ENCODE data around the gene MRPL23.

MRPL23 gene

GRCh38 chr11:1959786-1960185 lies 12.7 kb downstream of the MRPL23 start:
- no peak for DNase-seq

DNA sequence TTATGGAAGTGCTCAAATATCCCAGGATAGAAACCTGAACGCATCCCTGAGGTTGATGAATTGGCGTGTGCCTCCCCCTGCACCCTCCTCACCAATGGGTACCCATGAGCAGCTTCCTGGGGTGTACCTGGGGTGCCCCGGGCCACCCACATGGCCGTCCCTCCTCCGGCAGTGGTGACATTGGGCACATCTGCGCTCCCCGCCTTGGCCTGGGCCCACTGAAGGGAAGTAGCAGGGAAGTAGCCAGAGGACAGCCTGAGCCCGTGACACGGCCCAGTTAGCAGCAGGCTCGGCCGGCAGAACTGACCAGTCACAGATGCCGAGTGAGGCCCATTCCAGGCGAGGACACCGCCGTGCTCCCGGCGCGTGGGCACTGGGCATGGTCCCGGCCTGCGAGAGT lies 16.7 kb downstream of the MRPL23 start:
- no peak for DNase-seq

- DNase-seq: no peak
Observed at GRCh38 chr11:1964348-1964747, 17.2 kb downstream of the MRPL23 start.

DNA sequence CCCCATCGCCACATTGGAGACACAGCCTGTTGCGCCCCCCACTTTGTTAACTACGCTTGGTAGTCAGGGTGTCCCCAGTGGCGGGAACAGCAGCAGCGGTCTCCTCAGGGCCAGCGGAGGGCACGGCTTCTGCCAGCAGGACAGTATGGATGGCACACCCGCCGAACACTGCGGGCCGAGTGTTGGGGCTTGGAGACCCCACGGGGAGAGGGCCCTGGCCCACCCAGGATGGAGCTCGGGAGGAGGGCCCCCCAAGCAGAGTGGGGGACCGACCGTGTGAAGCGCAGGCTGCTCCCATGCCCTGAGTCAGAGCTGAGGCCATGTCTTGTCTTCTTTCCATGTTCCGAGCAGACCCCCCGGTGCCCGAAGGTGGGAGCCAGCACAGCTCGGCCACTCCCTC lies 17.8 kb downstream of the MRPL23 start:
- no peak for DNase-seq

DNA sequence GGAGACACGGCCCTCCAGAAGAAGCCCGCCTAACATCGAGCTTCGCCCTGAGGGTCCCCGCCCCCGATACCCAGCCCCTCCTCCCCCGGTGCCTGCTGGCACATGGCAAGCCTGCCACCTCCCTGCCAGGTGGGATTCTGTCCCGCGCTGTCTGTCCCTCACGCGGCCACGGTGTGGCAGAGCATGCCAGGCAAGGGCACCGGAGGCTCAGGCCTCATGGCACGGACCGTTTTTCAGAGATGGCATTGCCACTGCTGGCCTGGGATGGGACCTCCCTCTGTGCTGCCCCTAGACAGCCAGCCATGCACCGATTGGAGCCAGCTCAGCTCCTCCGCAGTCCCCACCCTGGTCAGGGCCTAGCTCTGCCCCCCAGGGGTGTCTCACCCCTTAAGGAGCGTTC lies 19.4 kb downstream of the MRPL23 start:
- no peak for DNase-seq

DNA sequence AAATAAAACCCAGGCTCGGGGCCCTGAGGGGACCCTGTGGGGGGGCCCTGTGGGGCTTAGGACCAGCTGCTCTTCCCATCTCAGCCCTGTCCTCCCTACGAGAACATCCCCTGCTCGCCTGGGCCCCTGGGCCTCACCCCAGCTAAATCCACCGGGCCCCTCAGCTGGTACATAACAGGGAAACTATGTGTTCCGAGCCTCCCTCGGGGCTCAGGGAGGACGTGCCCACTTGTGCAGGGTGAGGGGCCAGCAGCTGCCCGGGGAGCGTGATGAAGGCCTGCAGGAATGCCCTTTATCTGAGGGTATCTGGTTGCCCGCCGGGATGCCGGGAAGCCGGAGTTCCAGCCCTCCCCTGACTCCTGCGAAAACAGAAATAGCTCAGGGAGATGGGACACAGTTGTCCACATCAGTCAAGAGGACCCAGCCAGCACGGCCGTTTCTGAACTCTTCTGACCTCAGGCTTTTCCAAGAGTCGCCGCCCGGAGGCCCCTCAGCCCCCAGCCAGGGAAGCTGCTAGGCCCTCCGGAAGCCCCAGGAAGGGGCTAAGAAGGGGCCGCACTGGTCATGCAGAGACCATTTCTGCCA lies 20.6 kb downstream of the MRPL23 start:
- no peak for DNase-seq

DNA sequence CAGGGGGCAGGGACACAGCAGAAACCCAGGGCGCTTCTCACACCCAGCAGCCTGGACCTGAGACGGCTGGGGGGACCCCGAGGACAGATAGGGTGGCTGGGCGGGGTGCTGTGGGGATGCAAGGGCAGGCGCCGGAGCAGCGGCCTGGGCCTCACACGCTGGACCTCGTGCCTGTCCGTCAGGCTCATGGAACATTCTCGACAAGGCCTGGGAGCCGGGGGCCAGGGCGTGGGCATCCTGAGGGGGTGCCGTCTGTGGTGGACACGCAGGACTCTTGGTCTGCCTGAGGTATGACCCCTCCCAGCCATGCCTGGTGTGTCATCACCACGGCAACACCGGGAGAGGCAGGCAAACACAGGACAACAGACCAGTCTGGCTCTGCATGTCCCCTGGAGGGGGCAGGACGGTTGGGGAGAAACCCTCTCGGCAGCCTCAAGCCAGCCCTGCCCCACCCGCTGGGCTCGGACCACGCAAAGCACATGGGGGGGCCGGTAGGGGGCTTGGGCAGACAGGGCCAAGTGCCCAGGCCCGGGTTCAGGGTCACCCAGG lies 21.4 kb downstream of the MRPL23 start:
- no peak for DNase-seq

DNA sequence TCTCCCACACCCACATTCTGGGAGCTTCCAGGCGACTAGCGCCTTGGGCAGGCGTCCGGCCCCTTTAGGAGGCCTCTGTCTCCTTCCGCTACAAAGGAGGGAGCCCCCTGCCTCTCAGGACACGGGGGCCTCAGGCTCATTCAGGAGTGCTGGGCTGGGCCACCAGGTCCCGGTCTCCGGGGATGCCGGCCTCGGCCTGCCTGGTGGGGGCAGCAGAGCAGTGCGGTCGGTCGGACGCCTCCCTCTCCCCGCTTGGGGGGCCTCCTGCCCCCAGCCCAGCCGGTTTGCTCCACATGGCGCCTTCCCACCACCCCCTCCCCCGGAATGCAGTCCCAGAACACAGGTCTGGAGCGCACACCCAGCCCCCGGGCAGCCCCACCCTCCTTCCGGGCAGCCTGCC lies 21.9 kb downstream of the MRPL23 start:
- DNase-seq: no peak

DNA sequence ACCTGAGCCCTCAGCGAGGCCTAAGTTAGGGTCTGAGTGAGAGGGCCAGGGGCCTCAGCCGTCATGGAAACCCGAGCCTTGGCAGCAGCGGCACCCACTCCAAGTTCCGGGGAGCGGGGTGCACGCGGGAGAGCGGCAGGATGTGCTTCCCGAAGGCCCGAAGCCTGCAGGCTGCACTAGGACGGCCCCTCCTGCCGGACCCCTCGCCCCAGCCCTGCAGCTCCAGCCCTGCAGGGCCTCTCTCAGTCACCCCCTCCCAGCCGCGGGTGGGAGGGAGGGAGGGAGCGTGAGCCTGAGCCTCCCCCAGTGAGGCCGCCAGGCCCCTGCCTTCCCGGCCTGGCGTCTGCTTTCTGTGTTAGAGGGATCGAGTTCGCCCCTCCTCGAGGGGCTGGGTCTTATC lies 22.6 kb downstream of the MRPL23 start:
- DNase-seq: no peak

DNA sequence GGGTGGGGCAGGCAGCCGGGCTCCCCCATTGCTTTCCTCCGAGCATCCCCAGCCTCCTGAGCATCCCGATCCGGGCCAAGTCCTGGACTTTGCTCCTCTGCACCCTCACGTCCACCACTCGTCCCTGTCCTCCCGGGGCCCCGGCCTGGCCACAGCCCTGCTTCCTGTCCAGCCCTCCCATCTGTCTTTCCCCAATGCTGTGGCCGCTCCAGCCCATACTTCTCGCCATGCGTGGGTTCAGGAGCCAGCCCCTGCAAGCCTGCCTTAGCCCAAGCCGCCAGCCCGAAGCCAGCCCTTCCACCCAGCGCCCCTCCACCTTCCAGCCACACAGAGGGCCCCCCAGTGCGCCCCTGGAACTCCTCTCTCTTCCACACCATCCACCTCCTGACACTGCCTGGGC lies 23.8 kb downstream of the MRPL23 start:
- DNase-seq: no peak

DNA sequence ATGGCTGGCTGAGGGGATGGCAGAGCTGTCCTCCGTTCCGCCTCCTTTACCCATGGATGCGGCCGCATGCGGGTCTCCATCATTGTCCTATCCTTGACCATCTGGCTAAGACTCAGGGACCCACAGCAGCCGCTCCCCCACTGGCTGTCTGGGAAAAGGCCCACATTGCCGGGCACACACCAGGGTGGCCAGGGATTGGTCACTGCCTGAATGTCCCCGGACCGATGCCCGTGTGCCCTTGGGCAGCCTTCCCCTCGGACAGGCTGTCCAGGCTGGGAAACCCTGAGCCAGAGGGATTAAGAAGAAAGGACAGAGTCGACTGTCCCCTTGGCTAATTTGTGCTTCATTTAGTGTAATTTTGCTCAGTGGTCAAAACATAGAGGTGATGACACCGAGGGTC lies 28.1 kb downstream of the MRPL23 start:
- DNase-seq: no peak

DNA sequence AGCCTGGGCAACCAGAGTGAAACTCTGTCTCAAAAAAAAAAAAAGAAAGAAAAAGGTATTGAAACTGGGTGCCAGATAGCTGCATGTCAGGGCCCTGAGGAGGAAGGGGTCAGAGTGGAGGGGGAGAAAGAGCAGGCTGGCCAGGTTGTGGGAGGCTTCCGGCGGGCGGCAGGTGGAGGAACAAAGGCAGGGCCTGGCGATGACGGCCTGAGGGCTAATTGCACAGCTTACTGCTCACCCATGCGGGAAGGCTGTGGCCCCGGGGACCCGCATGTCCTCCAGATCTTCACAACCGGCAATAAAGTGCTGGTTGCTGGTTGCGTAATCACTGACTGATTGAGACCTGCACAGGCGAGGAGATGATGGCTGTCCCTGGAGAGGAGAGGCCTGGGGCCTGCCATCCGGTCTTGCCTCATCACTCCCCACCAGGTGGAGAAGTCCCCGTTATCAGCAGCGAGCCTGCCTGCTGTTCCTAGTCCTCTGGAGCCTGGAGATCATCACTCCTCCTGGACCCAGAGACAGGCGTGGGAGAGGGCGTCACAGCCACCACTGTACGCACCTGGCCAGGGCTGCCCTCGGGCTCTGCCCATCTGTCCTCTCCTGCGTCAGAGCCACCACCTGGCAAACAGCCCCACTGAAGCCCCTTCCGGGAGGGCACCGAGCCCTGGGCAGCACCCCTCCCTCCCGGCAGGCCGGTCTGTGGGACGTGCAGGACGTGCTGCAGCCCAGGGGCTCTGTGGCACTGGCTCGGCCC lies 31.8 kb downstream of the MRPL23 start:
- DNase-seq: no peak

GRCh38 chr11:1979607-1980006 lies 32.5 kb downstream of the MRPL23 start:
- DNase-seq: no peak

DNA sequence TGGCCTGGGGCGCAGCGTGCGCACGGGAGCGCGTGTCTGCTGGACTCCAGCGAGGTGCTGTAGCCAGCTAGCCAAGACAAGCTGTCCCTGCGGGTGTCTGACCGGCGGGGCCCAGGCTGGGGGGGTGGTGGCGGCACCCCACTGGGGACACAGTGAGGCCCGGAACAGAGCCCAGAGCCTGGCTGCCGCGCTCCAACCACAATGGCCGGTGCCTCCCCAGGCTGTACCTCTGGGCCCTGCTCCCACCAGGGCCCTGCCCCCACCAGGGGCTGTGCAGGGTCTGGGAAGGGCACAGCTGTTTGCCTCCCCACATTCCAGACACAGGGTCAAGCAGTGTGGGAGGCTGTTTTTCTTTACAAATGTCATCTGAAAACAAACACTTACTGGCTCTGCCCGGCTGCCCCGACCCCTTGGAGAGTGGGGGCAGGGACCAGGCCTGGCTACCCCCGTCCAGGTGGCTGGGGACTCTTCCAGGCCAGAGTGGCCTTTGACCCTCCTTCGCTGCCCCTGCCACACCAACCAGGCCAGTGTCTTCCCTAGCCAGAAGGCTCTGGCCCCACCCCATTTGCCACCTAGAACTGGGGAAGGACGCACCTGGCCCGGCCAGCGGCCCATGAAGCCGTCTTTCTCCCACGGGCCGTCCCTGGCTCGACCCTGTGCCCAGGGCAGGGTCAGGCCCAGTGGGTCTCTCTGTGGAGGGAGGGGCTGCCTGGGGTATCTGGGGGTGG lies 35.9 kb downstream of the MRPL23 start:
- DNase-seq: no peak

GRCh38 chr11:1983601-1983961 lies 36.4 kb downstream of the MRPL23 start:
- no peak for DNase-seq

DNA sequence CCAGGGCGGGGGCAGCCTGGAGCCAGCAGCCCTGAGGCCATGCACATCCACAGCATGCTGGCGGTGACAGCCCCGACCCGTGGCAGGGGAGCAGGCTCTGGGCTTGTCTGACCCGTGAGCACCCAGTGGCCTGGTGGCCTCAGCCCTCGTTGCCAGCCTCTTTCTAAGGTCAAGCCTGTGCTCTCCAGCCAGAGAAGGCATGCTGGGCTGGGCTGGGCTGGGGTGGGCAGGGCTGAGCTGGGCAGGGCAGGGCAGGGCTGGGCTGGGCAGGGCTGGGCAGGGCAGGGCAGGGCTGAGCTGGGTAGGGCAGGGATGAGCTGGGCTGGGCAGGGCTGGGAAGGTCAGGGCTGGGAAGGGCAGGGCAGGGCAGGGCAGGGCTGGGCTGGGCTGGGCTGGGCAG lies 39.9 kb downstream of the MRPL23 start:
- DNase-seq: no peak

GRCh38 chr11:1988174-1988573 lies 41.0 kb downstream of the MRPL23 start:
- DNase-seq: no peak

DNA sequence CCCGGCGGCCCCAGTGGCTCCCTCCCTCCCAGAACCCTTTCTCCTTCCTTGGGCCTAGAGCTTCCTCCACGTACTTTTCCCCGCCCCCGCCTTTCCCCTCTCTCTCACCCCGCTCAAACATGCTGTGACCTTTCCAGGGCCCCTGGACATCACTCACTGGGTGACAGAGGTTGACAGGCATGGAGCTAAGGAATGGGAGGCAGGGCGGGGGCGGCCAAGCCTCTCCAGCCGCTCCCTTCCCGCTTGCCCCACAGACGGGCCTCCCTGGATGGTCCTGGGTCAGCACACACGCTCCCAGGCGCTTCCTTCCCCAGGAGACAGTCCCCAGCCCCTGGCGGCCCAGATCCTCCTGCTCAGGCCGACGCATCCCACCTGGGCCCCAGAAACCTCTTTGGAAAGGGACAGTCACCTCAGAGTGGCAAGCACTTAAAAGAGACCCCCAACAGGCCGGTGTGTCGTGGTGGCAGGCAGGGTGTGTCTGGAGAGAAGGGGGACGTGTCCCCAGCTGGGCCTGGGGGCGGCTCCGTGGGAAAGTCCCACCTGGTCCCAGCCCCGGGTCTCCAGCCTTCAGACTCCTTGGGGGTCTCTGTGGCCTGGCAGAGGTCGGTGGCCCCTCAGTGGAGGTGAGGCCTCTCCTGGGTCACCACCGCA lies 41.7 kb downstream of the MRPL23 start:
- DNase-seq: no peak

DNA sequence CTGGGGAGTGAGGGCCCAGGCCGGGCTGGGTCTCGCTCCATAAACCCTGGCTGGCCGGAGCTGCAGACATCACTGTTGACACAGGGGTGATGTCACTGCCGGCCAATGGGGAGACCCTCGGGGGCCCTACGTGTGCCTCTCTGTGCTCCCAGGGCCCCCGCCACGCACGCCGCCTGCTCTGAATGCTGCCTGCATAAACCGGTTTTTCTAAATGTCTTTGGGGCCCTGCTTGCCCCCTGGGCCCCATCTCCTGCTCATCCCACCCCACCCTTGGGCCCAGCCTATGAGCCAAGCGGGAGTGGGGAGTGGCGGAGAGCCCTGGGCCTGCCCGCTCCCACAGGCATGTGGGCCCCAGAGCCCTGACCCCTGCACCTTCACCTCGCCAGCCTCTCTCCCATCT lies 42.8 kb downstream of the MRPL23 start:
- no peak for DNase-seq

DNA sequence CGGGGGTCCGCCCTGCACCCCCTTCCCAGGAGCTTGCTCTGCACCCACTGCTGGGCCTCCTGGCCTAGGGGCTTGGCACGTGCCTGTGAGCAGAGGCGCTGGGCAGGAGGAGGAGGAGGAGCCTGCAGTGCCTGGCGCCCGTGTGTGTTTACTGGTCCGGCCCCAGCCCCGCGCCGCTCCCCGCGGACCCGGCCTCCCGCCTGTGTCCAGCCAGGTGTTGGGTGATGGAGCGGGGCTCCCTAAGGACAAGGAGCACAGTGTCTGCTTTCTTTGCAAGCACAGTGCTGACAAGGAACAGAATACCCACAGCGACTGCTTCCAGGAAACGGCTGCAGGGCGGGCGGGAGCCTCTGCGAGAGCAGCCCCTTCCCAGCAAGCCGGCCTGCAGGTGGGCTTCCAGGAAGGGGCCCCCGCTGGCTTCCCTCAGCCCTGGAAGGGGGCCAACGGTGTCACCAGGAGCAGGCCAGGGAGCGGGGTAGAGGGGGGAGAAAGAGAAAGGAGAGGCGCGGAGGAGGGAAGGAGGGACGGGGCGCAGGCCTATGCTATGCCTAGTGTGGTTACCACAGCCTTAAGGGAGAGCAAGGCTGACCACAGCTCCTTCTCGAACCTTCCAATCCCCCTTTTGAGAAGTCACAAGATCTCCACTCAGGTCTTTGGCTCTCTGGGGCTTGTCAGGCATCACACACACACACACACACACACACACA lies 43.9 kb downstream of the MRPL23 start:
- DNase-seq: no peak

DNA sequence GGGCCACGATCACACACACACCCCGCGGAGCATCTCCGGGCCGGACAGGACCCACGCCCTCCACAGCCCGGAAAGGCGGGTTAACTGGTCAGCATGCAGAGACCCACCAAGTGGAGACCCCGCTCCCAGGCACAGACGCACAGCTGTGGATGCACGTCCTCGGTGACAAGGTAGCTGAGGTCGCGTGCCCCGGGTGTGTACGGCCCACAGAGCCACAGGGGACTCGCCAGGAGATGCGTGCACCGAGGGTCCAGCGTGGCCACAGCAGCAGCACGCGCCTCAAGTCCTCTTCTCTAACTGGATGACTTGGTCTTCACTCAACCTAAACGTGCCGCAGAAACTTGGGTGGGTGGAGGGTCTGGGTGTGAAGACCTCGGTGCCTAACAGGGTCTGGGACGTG lies 45.0 kb downstream of the MRPL23 start:
- no peak for DNase-seq

- no peak for DNase-seq
Observed at GRCh38 chr11:1994121-1994520, 47.0 kb downstream of the MRPL23 start.

DNA sequence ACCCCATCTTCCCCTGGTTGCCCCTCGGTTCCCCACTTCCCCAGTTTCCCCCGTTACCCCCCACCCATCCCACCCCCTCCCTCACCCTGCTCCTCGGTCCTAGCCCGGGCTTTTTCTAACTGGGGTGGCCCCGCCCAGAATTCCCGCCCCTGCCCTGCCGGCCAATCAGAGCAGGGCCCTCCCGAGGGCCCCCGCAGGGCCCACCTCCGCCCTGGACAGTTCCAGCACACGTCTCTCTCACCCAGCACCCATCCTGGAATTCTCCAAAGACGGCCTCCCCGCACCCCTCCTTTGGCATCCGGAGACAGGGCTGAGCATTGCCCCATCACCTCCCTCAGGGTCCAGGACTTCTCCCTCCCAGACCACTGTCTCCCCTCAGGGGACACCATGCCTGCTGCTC lies 50.6 kb downstream of the MRPL23 start, which contains the start of gene H19:
Gene H19 (minus strand): TSS at position 88 of the 400 bp plus-strand sequence.
- no peak for DNase-seq
